ENCODE results near the gene BICD1. TPM values are rescaled to one million over a fixed set of nuclear protein-coding genes. Genes with fewer than 3 reads are reported as not detected.

BICD1 gene
- total RNA-seq, 6 experiments from 2014 or later, result 1.0 to 4.9 (median 2.1) TPM

DNA sequence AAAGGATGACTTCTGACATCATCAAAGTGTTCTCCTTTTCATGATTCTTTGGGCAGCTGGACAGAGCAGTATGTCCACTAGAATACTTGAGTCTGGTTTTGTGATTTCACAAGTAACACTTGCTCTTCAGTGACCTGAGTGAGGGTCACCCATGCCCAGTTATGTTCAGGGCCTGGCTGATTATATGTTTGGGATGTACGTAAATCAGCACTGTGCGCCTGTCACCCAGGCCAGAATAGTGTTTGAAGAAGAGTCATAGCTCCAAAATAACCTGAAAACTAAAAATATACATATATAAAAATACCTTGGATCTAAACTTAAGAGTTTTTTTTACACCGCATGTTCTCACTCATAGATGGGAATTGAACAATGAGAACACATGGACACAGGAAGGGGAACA, 3.8 kb downstream of the BICD1 start:
- Histone ChIP-seq H3K27me3 (no peaks in the 10 kb centered on the region), H3K4me1 (no peaks in the 10 kb centered on the region), H3K4me3 (no peak overlapping the region), H3K27ac (no peak overlapping the region), H3K9me3 (no peaks in the 10 kb centered on the region), H3K36me3 (no peaks in the 10 kb centered on the region)
- TF ChIP-seq, protein P1, sequence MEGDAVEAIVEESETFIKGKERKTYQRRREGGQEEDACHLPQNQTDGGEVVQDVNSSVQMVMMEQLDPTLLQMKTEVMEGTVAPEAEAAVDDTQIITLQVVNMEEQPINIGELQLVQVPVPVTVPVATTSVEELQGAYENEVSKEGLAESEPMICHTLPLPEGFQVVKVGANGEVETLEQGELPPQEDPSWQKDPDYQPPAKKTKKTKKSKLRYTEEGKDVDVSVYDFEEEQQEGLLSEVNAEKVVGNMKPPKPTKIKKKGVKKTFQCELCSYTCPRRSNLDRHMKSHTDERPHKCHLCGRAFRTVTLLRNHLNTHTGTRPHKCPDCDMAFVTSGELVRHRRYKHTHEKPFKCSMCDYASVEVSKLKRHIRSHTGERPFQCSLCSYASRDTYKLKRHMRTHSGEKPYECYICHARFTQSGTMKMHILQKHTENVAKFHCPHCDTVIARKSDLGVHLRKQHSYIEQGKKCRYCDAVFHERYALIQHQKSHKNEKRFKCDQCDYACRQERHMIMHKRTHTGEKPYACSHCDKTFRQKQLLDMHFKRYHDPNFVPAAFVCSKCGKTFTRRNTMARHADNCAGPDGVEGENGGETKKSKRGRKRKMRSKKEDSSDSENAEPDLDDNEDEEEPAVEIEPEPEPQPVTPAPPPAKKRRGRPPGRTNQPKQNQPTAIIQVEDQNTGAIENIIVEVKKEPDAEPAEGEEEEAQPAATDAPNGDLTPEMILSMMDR (IDR thresholded peaks at IDR 0.05), result no peak
- TF ChIP-seq POLR2A (IDR thresholded peaks at IDR 0.05), result no peak
- intact Hi-C loops (cut with DNase I), result no loop called here
- no peak for DNase-seq
- no peak for ATAC-seq
- WGBS (ENCODE audit: insufficient coverage, low coverage, low lambda C conversion rate, missing lambda C conversion rate), result 88% methylated on average over 3 of the region's 3 CpGs

- 38% methylated on average over 2 of the region's 2 CpGs for WGBS (ENCODE audit: insufficient coverage, low coverage, low lambda C conversion rate, missing lambda C conversion rate)
- Histone ChIP-seq H3K4me3 (no peak overlapping the region), H3K36me3 (no peaks in the 10 kb centered on the region), H3K9me3 (no peaks in the 10 kb centered on the region), H3K4me1 (no peaks in the 10 kb centered on the region), H3K27me3 (no peaks in the 10 kb centered on the region), H3K27ac (no peak overlapping the region)
- no peak for DNase-seq
- no peak for ATAC-seq
- no peak for TF ChIP-seq POLR2A (IDR thresholded peaks at IDR 0.05)
- TF ChIP-seq, protein P1 (IDR thresholded peaks at IDR 0.05), result no peak
- intact Hi-C loops (cut with DNase I), result no loop called here
These were observed 4.3 kb downstream of the BICD1 start for GRCh38 chr12:32110942-32111341.

DNA sequence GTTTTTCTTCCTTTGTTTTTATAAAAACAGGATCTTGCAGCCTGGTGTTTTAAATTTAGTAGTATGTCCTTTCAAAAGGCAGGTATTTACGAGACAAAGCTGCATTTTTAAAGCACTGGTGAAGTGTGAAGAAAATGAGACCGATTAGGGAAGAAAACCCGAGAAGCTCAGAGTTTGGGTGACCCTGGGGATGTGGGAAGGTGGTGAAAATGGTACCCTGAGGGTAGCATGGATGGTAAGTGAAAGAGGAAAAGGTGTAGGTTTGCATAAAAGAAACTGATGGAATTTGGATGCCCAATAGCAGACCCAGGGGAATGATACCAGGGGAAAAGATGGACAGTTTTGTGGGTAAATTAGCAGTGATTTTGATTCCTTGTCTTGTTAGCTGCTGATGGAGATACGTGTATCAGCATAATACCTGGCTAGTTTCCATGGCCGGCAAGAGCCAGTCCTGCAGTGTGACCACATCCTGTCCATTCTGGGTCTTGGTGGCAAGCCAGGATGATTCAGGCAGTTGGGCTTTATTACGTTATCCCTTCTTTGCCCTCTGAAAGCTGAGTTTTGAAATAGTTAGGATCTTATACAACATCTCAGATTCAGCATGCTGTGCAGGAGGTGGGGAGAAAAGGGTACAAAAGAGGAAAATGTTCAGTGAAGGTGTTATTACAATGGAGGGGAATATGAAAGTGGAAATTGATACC, 8.9 kb downstream of the BICD1 start:
- intact Hi-C loops (cut with DNase I), result no loop called here
- DNase-seq (peak; percentile 55 to 76 (median 61)), ATAC-seq (peak; percentile 78 to 99 (median 88))
- no peaks in the 10 kb centered on the region for H3K9me3 ChIP-seq
- no peaks in the 10 kb centered on the region for H3K4me1 ChIP-seq
- no peak overlapping the region for H3K4me3 ChIP-seq
- WGBS (ENCODE audit: insufficient coverage, low coverage, low lambda C conversion rate, missing lambda C conversion rate), result 41% methylated on average over 5 of the region's 6 CpGs
- no peaks in the 10 kb centered on the region for H3K27me3 ChIP-seq
- no peak for TF ChIP-seq POLR2A (IDR thresholded peaks at IDR 0.05)
- TF ChIP-seq, protein P1 (IDR thresholded peaks at IDR 0.05), result no peak
- H3K36me3 ChIP-seq, result no peaks in the 10 kb centered on the region
- no peak overlapping the region for H3K27ac ChIP-seq

DNA sequence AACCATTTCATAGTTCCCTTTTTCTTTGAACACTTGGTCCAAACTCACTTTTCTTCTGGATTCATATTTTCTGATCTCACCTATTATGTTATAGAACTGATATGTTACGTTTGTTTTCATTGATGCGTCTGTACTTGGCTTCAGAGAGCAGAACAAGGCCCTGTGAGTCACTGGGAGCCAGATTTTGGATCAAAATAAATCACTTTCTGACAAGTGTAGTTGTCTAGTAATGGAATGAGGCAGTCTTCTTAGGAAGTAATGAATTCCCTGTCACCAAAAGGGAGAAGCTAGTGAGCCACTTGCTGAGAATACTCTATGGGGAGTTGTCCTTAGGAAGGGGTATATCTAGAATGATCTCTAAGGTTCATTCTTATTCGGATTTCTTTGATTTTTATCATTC, 10.2 kb downstream of the BICD1 start:
- DNase-seq, result no peak
- no peak overlapping the region for H3K27ac ChIP-seq
- H3K9me3 ChIP-seq, result no peaks in the 10 kb centered on the region
- no peak overlapping the region for H3K4me3 ChIP-seq
- intact Hi-C loops (cut with DNase I), result no loop called here
- 89% methylated on average over 3 of the region's 3 CpGs for WGBS (ENCODE audit: insufficient coverage, low coverage, low lambda C conversion rate, missing lambda C conversion rate)
- H3K36me3 ChIP-seq, result no peaks in the 10 kb centered on the region
- ATAC-seq, result no peak
- H3K4me1 ChIP-seq, result no peaks in the 10 kb centered on the region
- no peak for TF ChIP-seq POLR2A (IDR thresholded peaks at IDR 0.05)
- TF ChIP-seq, protein P1 (IDR thresholded peaks at IDR 0.05), result no peak
- no peaks in the 10 kb centered on the region for H3K27me3 ChIP-seq

Measured in right lobe of liver (tissue), 6 donors.